K562 (cell line): ENCODE data around the gene MRFAP1. TPM values are rescaled to one million over a fixed set of nuclear protein-coding genes. Genes with fewer than 3 reads are reported as not detected.
A peak's percentile ranks its signal among the peaks of the same experiment; 100 is the strongest.

Experiments used
- CBFB ChIP-seq: sonication (generic); formaldehyde crosslinking; IDR thresholded peaks from 2 replicates; pipeline ENCODE4 v1.4.0; 2020; ENCODE audit warnings: mild to moderate bottlenecking, missing genetic modification reagents
- CBX8 ChIP-seq: fragments of 200-600 bp; sonication (generic); IDR thresholded peaks from 2 replicates; pipeline ENCODE4 v1.6.1; 2012; ENCODE audit warnings: borderline replicate concordance, mixed run types, low read depth, mild to moderate bottlenecking, moderate library complexity, mixed read lengths, low read length, control low read depth, inconsistent platforms; ENCODE audit not compliant: poor library complexity, severe bottlenecking; ENCODE audit errors: extremely low read depth
- KHSRP ChIP-seq: fragments of 450-650 bp; IDR thresholded peaks from 2 replicates; pipeline ENCODE4 v1.6.1; 2017
- KLF1 ChIP-seq: fragments of 450-650 bp; IDR thresholded peaks from 2 replicates; pipeline ENCODE4 v1.6.1; 2016; ENCODE audit warnings: missing genetic modification characterization, missing compliant biosample characterization
- KLF16 ChIP-seq: IDR thresholded peaks from 2 replicates; pipeline ENCODE4 v1.6.1; 2016; ENCODE audit warnings: antibody characterized with exemption
- MAFG ChIP-seq: fragments of 450-650 bp; conservative IDR thresholded peaks from 2 replicates; pipeline ENCODE4 v1.6.1; 2016; ENCODE audit warnings: missing genetic modification characterization, missing compliant biosample characterization
- NFE2L1 ChIP-seq: fragments of 450-650 bp; IDR thresholded peaks from 2 replicates; pipeline ENCODE4 v1.6.1; 2016; ENCODE audit warnings: missing genetic modification characterization, low read depth, mild to moderate bottlenecking, missing compliant biosample characterization, moderate library complexity, borderline replicate concordance
- NR4A1 ChIP-seq, 2 experiments: fragments of 250-450 bp in 1 of 2; fragments of 450-650 bp in 1 of 2; sonication (Bioruptor Pico) in 1 of 2; IDR thresholded peaks; 2 replicates each; pipeline versions ENCODE4 v1.4.0 to v1.6.1; 2016 to 2020; ENCODE audit warnings: mild to moderate bottlenecking in 2 of 2, missing compliant biosample characterization in 1 of 2, missing genetic modification characterization in 1 of 2, moderate library complexity in 1 of 2
- POLR2G ChIP-seq: fragments of 200-400 bp; formaldehyde crosslinking; IDR thresholded peaks from 2 replicates; pipeline ENCODE4 v1.6.1; 2017; ENCODE audit warnings: low read depth, mild to moderate bottlenecking, antibody characterized with exemption, low read length, moderate library complexity
- SLC30A9 ChIP-seq: fragments of 250-450 bp; sonication (Bioruptor Pico); IDR thresholded peaks from 2 replicates; pipeline ENCODE4 v1.8.0; 2022; ENCODE audit warnings: mild to moderate bottlenecking, moderate library complexity
- TAF9B ChIP-seq: fragments of 450-650 bp; IDR thresholded peaks from 2 replicates; pipeline ENCODE4 v1.6.1; 2018; ENCODE audit warnings: mild to moderate bottlenecking; ENCODE audit not compliant: partially characterized antibody
- TEAD4 ChIP-seq, 2 experiments: sonication (generic) in 1 of 2; formaldehyde crosslinking in 1 of 2; IDR thresholded peaks; 2 replicates each; pipeline versions ENCODE4 v1.6.1 to v1.8.0; 2012 to 2022; ENCODE audit warnings: borderline replicate concordance in 1 of 2, inconsistent platforms in 1 of 2, low read length in 1 of 2, mild to moderate bottlenecking in 1 of 2, missing genetic modification reagents in 1 of 2
- ZNF584 ChIP-seq: fragments of 200-800 bp; sonication (Bioruptor generic); IDR thresholded peaks from 2 replicates; pipeline ENCODE4 v1.6.1; 2016; ENCODE audit warnings: low read depth, mild to moderate bottlenecking, missing genetic modification characterization, missing compliant biosample characterization
- polyA plus RNA-seq, 8 experiments: library from polyadenylated mRNA; depleted of rRNA in 4 of 8; stranded (reverse) in 5 of 8; unstranded in 3 of 8; fragments of >200 nt; fragmentation: Nextera tagmentation in 2 of 8; fragmentation: Illumina TruSeq in 1 of 8; extraction: Ambion mirVana in 2 of 8; extraction: Trizol in 1 of 8; gene quantifications; 2 replicates each; pipeline versions ENCODE4 v1.2.1 to v1.2.3, GENCODE V29; 2011 to 2014; ENCODE audit warnings: inconsistent platforms in 1 of 8, missing spikeins in 1 of 8
- total RNA-seq, 7 experiments: library from RNA; depleted of rRNA in 6 of 7; stranded (reverse); fragments of >200 nt in 6 of 7; fragmentation: Illumina TruSeq in 2 of 7; extraction: Trizol in 2 of 7; gene quantifications; 2 replicates each; pipeline versions ENCODE4 v1.2.1 to v1.2.3, GENCODE V29; 2011 to 2021; ENCODE audit warnings: low replicate concordance in 1 of 7
- TF ChIP-seq, protein P1 (sequence below), 2 experiments: fragments of 450-650 bp in 1 of 2; sonication (generic) in 1 of 2; formaldehyde crosslinking; conservative IDR thresholded peaks; 2 replicates each; pipeline versions ENCODE4 v1.4.0 to v1.8.1; 2020 to 2022; ENCODE audit warnings: mild to moderate bottlenecking in 1 of 2, missing genetic modification reagents in 1 of 2
- TF ChIP-seq, protein P2 (sequence below): fragments of 250-450 bp; sonication (Bioruptor Pico); IDR thresholded peaks from 2 replicates; pipeline ENCODE4 v1.5.0; 2021; ENCODE audit warnings: mild to moderate bottlenecking, borderline replicate concordance
- TF ChIP-seq, protein P3 (sequence below): fragments of 450-650 bp; IDR thresholded peaks from 2 replicates; pipeline ENCODE4 v1.6.1; 2016; ENCODE audit warnings: missing biosample characterization, missing genetic modification characterization
- TF ChIP-seq, protein P4 (sequence below): IDR thresholded peaks from 2 replicates; pipeline ENCODE4 v1.6.1; 2014; ENCODE audit warnings: antibody characterized with exemption

The MRFAP1 gene
- total and polyA plus RNA-seq, 9 of the 15 experiments (the other 6 are each of a cell fraction or from before 2014, with no cell fraction given) = 46.0 to 270 (median 151) TPM

DNA sequence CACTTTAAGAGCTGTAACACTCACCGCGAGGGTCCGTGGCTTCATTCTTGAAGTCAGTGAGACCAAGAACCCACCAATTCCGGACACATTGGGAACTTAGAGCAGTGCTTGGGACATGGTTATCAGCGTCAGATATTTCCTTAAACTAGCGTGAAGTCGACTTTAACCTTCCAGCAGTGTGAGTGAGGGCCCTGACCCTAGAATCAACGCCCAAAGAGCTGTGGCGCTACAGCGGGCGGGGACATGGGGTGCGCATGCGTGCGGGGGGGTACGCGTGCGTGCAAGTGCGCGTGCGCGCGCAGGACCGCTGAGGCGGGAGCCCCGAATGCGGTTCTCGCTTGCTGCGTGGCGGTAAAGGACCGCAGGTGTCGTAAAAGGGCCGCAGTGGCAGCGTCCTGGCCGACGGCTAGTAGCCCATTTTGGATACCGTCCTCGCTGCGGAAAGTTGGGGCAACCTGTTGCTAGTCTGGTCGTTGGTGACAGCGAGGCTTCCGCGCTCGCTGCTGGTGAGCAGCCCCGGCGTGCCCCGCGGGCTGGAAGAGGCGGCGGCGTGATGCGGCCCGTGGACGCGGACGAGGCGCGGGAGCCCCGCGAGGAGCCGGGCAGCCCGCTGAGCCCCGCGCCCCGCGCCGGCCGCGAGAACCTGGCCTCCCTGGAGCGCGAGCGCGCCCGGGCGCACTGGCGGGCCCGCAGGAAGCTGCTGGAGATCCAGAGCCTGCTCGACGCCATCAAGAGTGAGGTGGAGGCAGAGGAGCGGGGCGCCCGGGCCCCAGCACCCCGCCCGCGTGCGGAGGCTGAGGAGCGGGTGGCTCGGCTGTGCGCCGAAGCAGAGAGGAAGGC lies 33.4 kb downstream of the MRFAP1 start (continued):
- TF ChIP-seq, protein P1, sequence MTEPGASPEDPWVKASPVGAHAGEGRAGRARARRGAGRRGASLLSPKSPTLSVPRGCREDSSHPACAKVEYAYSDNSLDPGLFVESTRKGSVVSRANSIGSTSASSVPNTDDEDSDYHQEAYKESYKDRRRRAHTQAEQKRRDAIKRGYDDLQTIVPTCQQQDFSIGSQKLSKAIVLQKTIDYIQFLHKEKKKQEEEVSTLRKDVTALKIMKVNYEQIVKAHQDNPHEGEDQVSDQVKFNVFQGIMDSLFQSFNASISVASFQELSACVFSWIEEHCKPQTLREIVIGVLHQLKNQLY (CRISPR knock-in tag; conservative IDR thresholded peaks at IDR 0.05) = peak; percentile 23 to 81; a peak in 1 of 4 replicates
- TF ChIP-seq MAFG (tag) (no peak), POLR2G (peak; percentile 93), NR4A1 (CRISPR knock-in tag; IDR thresholded peaks at IDR 0.05) (no peak), NR4A1 (tag; IDR thresholded peaks at IDR 0.05) (0 out of 2 replicates have a peak, but pooled peaks have one; percentile 13), KLF16 (no peak), KHSRP (no peak), ZNF584 (no peak), KLF1 (tag) (no peak), SLC30A9 (CRISPR knock-in tag) (no peak), CBX8 (no peak), CBFB (CRISPR knock-in tag) (no peak), TEAD4 (IDR thresholded peaks at IDR 0.05; ENCODE audit: low read length) (peak; percentile 13; the same call in 1 of the 2 replicates), TEAD4 (CRISPR knock-in tag; IDR thresholded peaks at IDR 0.05; ENCODE audit: borderline replicate concordance) (no peak; the same call in 1 of the 2 replicates), TAF9B (peak; percentile 81), NFE2L1 (tag) (no peak)
- TF ChIP-seq, protein P2, sequence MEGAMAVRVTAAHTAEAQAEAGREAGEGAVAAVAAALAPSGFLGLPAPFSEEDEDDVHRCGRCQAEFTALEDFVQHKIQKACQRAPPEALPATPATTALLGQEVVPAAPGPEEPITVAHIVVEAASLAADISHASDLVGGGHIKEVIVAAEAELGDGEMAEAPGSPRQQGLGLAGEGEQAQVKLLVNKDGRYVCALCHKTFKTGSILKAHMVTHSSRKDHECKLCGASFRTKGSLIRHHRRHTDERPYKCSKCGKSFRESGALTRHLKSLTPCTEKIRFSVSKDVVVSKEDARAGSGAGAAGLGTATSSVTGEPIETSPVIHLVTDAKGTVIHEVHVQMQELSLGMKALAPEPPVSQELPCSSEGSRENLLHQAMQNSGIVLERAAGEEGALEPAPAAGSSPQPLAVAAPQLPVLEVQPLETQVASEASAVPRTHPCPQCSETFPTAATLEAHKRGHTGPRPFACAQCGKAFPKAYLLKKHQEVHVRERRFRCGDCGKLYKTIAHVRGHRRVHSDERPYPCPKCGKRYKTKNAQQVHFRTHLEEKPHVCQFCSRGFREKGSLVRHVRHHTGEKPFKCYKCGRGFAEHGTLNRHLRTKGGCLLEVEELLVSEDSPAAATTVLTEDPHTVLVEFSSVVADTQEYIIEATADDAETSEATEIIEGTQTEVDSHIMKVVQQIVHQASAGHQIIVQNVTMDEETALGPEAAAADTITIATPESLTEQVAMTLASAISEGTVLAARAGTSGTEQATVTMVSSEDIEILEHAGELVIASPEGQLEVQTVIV (CRISPR knock-in tag) = peak; percentile 97
- TF ChIP-seq, protein P3, sequence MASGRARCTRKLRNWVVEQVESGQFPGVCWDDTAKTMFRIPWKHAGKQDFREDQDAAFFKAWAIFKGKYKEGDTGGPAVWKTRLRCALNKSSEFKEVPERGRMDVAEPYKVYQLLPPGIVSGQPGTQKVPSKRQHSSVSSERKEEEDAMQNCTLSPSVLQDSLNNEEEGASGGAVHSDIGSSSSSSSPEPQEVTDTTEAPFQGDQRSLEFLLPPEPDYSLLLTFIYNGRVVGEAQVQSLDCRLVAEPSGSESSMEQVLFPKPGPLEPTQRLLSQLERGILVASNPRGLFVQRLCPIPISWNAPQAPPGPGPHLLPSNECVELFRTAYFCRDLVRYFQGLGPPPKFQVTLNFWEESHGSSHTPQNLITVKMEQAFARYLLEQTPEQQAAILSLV = no peak
- TF ChIP-seq, protein P4, sequence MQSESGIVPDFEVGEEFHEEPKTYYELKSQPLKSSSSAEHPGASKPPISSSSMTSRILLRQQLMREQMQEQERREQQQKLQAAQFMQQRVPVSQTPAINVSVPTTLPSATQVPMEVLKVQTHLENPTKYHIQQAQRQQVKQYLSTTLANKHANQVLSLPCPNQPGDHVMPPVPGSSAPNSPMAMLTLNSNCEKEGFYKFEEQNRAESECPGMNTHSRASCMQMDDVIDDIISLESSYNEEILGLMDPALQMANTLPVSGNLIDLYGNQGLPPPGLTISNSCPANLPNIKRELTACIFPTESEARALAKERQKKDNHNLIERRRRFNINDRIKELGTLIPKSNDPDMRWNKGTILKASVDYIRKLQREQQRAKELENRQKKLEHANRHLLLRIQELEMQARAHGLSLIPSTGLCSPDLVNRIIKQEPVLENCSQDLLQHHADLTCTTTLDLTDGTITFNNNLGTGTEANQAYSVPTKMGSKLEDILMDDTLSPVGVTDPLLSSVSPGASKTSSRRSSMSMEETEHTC = no peak
